Measurements from ENCODE around the gene TMSB15C. TPM values are rescaled to one million over a fixed set of nuclear protein-coding genes. Genes with fewer than 3 reads are reported as not detected.

The TMSB15C gene
- total RNA-seq, 1 experiment from 2014 or later = not detected

DNA sequence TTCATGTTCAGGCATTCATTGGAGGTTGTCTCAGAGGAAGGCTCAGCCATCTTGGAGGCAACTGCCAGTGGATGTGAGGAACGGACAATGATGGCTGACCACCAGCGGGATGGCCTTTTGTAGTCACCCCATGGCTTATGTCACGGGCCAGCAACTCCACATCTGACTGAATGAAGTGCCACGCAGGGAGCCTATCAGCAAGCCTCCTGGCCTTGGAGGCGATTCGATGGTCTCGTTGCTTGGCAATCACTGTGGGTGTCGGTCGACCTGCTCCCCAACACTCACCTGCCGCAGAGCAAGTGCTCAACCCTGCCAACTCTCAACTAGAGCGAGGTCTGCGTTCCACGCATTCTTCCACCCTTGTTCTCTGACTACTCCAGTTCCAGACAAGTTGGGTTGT is 28.9 kb downstream of the TMSB15C start:
- DNase-seq (ENCODE audit: low spot score) = no peak

DNA sequence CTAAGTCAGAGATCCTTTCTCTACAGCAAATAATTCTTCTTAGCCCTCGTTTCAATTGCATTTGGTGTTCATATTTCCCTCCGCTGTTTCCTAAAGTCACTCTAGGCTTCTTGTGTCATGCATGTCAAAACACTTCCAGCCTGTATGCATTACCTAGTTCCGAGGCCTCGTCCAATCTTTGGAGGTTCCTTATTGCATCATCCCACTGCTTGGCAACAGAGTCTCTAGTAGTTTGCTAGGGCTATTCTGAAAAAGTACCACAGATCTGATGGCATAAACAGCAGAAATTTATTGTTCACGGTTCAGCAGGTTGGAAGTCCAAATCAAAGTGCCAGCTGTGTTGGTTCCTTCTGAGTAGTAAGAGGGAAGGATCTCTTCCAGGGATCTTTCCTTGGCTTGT is 30.4 kb downstream of the TMSB15C start:
- no peak for DNase-seq (ENCODE audit: low spot score)

DNA sequence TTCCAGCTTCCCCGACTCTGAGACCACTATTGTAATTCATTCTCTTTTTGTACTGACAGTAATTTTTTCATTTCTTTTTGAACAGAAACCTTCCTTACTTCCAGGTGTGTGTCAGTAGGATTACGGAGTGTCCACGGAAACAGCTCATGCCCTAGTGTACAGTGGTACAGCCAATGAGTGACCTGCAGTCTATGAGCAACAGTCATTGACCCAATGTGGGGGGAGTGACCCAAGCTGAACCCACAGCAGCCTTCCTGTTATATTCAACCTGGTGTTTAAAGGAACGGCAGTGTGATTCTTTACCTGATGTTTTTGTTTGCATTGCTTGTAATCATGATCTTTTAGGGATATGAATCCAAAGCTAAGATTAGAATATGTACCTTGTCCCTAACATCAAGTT is 35.0 kb downstream of the TMSB15C start:
- no peak for DNase-seq (ENCODE audit: low spot score)

DNA sequence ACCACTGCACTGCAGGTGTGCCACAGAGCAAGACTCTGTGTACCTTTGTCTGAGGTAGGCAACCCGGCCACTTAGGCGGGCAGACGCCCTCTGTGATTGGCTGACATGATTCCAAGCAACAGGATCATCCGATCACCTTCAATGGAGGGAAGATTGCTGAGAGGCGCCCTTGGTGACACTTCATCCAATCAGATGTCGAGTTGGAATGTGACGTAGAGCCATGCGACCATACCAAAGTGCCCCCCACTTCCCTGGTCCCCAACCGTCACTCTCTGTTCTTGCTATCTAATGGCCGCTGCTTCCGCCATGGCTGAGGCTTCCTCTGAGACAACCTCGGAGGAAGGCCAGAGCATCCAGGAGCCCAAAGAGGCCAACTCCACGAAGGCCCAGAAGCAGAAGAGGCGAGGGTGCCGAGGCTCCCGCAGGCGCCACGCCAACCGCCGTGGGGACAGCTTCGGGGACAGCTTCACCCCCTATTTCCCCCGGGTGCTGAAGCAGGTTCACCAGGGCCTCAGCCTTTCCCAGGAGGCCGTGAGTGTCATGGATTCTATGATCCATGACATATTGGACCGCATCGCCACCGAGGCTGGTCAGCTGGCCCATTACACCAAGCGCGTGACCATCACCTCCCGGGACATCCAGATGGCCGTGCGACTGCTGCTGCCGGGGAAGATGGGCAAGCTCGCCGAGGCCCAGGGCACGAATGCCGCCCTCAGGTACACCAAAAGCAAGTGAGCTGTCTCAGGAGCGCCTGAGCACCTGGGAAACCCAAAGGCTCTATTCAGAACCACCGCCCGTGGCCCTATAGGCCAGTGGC is 36.1 kb downstream of the TMSB15C start, which contains the start of gene H2BW2:
H2BW2 (plus strand) TSS at position 268 of the 817 bp plus-strand sequence; CDS start at position 307, 39 bp downstream.
- no peak for DNase-seq (ENCODE audit: low spot score)

Other genes starting within 250 kb of the TMSB15C start
- not detected in 2 replicates for gene RAB9B, start 244.0 kb downstream of the TMSB15C start, total RNA-seq (2014; rRNA removed; shearing (Covaris generic))
- gene TMSB15B, start 113.6 kb downstream of the TMSB15C start, total RNA-seq (2014; rRNA removed; shearing (Covaris generic)) = not detected in 2 replicates
- not detected in 2 replicates for gene H2BW1, start 62.5 kb downstream of the TMSB15C start, total RNA-seq (2014; rRNA removed; shearing (Covaris generic))
- gene H2BW2, start 36.3 kb downstream of the TMSB15C start, total RNA-seq (2014; rRNA removed; shearing (Covaris generic)) = not detected in 2 replicates
- gene ZCCHC18, start 36.3 kb upstream of the TMSB15C start, total RNA-seq (2014; rRNA removed; shearing (Covaris generic)) = not detected in 2 replicates
- gene SLC25A53, start 80.8 kb upstream of the TMSB15C start, total RNA-seq (2014; rRNA removed; shearing (Covaris generic)) = 6.5 and 7.4 TPM in 2 replicates
- 18.4 and 19.1 TPM in 2 replicates for gene FAM199X, start 90.2 kb upstream of the TMSB15C start, total RNA-seq (2014; rRNA removed; shearing (Covaris generic))
- not detected in 2 replicates for gene ESX1, start 178.7 kb upstream of the TMSB15C start, total RNA-seq (2014; rRNA removed; shearing (Covaris generic))

Data from HT-29 (cell line).